ENCODE data around the gene BICC1.

BICC1 gene

DNA sequence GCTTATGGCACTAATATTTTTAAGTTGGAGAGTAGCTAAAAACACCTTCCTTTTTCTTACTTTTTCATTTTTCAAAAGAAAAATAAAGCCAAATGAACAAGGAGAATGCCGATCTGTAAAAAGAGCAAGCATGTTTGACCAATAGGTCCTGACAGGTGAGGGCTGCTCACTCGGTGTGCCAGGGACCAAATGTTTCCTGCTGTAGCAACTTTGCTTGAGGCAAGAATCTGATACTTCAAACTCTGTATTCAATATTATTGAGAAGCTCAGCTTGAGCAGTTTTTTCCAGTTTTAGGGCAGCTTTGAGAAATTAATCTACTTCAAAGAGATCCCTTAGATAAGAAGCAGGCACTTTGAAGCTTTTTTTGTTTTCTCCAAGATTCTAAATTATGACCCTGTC is 298.1 kb downstream of the BICC1 start:
- Histone ChIP-seq H3K79me2 (ENCODE audit: insufficient read depth, low read length) (no peaks in the 10 kb centered on the region), H3K4me3 (ENCODE audit: low read depth, low read length, poor library complexity, severe bottlenecking) (no peak overlapping the region), H3K27ac (ENCODE audit: low read depth, low read length, poor library complexity, severe bottlenecking) (no peak overlapping the region), H3K9me3 (ENCODE audit: low read length) (no peaks in the 10 kb centered on the region), H2AFZ (ENCODE audit: low read length) (no peak overlapping the region), H4K20me1 (ENCODE audit: insufficient read depth, low read length) (no peaks in the 10 kb centered on the region), H3K36me3 (ENCODE audit: insufficient read depth, low read length) (no peaks in the 10 kb centered on the region), H3K4me2 (ENCODE audit: low read length) (no peak overlapping the region), H3K27me3 (ENCODE audit: insufficient read depth, low read length) (no peaks in the 10 kb centered on the region), H3F3A (ENCODE audit: insufficient read depth, low read length) (no peaks in the 10 kb centered on the region), H3K9ac (ENCODE audit: low read length) (no peak overlapping the region), H3K9me2 (ENCODE audit: low read depth, low read length) (no peaks in the 10 kb centered on the region), H3K4me1 (ENCODE audit: insufficient read depth, low read length, severe bottlenecking) (no peaks in the 10 kb centered on the region)
- TF ChIP-seq, protein P1, sequence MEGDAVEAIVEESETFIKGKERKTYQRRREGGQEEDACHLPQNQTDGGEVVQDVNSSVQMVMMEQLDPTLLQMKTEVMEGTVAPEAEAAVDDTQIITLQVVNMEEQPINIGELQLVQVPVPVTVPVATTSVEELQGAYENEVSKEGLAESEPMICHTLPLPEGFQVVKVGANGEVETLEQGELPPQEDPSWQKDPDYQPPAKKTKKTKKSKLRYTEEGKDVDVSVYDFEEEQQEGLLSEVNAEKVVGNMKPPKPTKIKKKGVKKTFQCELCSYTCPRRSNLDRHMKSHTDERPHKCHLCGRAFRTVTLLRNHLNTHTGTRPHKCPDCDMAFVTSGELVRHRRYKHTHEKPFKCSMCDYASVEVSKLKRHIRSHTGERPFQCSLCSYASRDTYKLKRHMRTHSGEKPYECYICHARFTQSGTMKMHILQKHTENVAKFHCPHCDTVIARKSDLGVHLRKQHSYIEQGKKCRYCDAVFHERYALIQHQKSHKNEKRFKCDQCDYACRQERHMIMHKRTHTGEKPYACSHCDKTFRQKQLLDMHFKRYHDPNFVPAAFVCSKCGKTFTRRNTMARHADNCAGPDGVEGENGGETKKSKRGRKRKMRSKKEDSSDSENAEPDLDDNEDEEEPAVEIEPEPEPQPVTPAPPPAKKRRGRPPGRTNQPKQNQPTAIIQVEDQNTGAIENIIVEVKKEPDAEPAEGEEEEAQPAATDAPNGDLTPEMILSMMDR (IDR thresholded peaks at IDR 0.05; ENCODE audit: low read length), result no peak
- TF ChIP-seq EZH2 (IDR thresholded peaks at IDR 0.05; ENCODE audit: borderline replicate concordance, low read length), result no peak

DNA sequence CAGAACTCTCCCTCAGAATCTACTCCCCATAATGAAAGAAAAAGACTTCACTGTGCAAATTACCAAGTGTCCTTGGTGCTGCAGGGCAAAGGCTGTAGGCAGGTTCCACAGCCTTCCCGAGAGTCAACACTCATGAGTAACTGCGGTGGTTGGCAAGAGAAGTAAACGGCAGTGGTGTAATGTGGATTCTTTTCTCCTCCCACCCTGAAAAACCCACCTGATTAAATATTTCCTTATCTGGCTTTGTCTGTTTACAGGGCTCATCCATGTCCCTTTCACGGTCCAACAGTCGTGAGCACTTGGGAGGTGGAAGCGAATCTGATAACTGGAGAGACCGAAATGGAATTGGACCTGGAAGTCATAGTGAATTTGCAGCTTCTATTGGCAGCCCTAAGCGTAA is 300.9 kb downstream of the BICC1 start:
- no peak for TF ChIP-seq EZH2 (IDR thresholded peaks at IDR 0.05; ENCODE audit: borderline replicate concordance, low read length)
- TF ChIP-seq, protein P1 (IDR thresholded peaks at IDR 0.05; ENCODE audit: low read length), result no peak
- no peaks in the 10 kb centered on the region for H4K20me1 ChIP-seq (ENCODE audit: insufficient read depth, low read length)
- H3K4me1 ChIP-seq (ENCODE audit: insufficient read depth, low read length, severe bottlenecking), result no peaks in the 10 kb centered on the region
- no peak overlapping the region for H3K9ac ChIP-seq (ENCODE audit: low read length)
- no peak overlapping the region for H3K4me3 ChIP-seq (ENCODE audit: low read depth, low read length, poor library complexity, severe bottlenecking)
- H2AFZ ChIP-seq (ENCODE audit: low read length), result no peak overlapping the region
- H3K9me3 ChIP-seq (ENCODE audit: low read length), result no peaks in the 10 kb centered on the region
- H3K9me2 ChIP-seq (ENCODE audit: low read depth, low read length), result no peaks in the 10 kb centered on the region
- H3K36me3 ChIP-seq (ENCODE audit: insufficient read depth, low read length), result no peaks in the 10 kb centered on the region
- no peaks in the 10 kb centered on the region for H3K79me2 ChIP-seq (ENCODE audit: insufficient read depth, low read length)
- no peaks in the 10 kb centered on the region for H3F3A ChIP-seq (ENCODE audit: insufficient read depth, low read length)
- H3K27ac ChIP-seq (ENCODE audit: low read depth, low read length, poor library complexity, severe bottlenecking), result no peak overlapping the region
- H3K27me3 ChIP-seq (ENCODE audit: insufficient read depth, low read length), result no peaks in the 10 kb centered on the region
- H3K4me2 ChIP-seq (ENCODE audit: low read length), result no peak overlapping the region

DNA sequence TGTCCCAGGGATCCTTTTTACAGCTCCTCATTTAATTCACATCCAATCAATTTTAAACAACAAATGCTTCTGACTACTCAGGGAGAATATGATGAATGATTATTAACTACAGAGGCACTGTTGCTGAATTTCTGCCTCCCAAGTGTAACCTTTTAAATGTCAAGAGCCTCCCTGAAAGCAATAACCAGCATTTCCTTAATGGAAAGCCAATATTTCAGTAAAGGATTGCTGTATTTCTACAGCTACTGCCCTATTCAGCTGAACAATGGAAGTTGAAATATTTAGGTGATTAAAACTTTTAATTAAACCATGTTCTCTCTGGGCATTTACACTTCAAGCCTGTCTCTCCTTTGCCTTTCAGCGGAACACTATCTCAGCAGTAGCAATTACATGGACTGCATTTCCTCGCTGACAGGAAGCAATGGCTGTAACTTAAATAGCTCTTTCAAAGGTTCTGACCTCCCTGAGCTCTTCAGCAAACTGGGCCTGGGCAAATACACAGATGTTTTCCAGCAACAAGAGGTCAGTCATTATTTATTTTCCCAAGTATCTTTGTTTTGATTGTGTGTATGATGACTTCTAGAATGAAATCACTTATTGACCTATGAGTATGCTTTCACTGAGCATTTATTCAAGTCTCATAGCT is 304.7 kb downstream of the BICC1 start:
- TF ChIP-seq, protein P1 (IDR thresholded peaks at IDR 0.05; ENCODE audit: low read length), result no peak
- TF ChIP-seq EZH2 (IDR thresholded peaks at IDR 0.05; ENCODE audit: borderline replicate concordance, low read length), result no peak
- Histone ChIP-seq H3K4me2 (ENCODE audit: low read length) (no peak overlapping the region), H3F3A (ENCODE audit: insufficient read depth, low read length) (no peaks in the 10 kb centered on the region)

More for the DNA sequence above, 304.7 kb downstream of the BICC1 start:
- Histone ChIP-seq H3K27me3 (ENCODE audit: insufficient read depth, low read length) (no peaks in the 10 kb centered on the region), H3K9me3 (ENCODE audit: low read length) (no peaks in the 10 kb centered on the region), H3K9me2 (ENCODE audit: low read depth, low read length) (no peaks in the 10 kb centered on the region), H3K27ac (ENCODE audit: low read depth, low read length, poor library complexity, severe bottlenecking) (no peak overlapping the region), H4K20me1 (ENCODE audit: insufficient read depth, low read length) (no peaks in the 10 kb centered on the region), H3K9ac (ENCODE audit: low read length) (no peak overlapping the region), H3K4me3 (ENCODE audit: low read depth, low read length, poor library complexity, severe bottlenecking) (no peak overlapping the region), H3K79me2 (ENCODE audit: insufficient read depth, low read length) (no peaks in the 10 kb centered on the region), H3K4me1 (ENCODE audit: insufficient read depth, low read length, severe bottlenecking) (no peaks in the 10 kb centered on the region), H2AFZ (ENCODE audit: low read length) (no peak overlapping the region), H3K36me3 (ENCODE audit: insufficient read depth, low read length) (no peaks in the 10 kb centered on the region)

Measured in OCI-LY1 (cell line).